Nephron (organoid): ENCODE results near the gene GABRG3.
"Not testable (repeated sequence)": the region's sequence is repeated elsewhere in the genome, so short reads cannot be mapped to it uniquely, and the experiment has no call there.

ENCODE experiments used
- H3K27ac Mint-ChIP-seq, 3 experiments: 2 replicates each; pipeline ENCODE4 v1.8.0; 2020; ENCODE audit warnings: mixed read lengths in 3 of 3, mild to moderate bottlenecking in 2 of 3, moderate library complexity in 1 of 3
- H3K27me3 Mint-ChIP-seq: 2 replicates; pipeline ENCODE4 v1.8.0; 2021; ENCODE audit warnings: low read depth, mild to moderate bottlenecking, moderate library complexity, mixed read lengths
- H3K36me3 Mint-ChIP-seq: 2 replicates; pipeline ENCODE4 v1.8.0; 2020; ENCODE audit warnings: low read depth, mixed read lengths
- H3K4me1 Mint-ChIP-seq: 2 replicates; pipeline ENCODE4 v1.8.0; 2020; ENCODE audit warnings: mixed read lengths
- H3K4me3 Mint-ChIP-seq, 3 experiments: 2 replicates each; pipeline ENCODE4 v1.8.0; 2020; ENCODE audit warnings: mild to moderate bottlenecking in 3 of 3, mixed read lengths in 3 of 3, moderate library complexity in 2 of 3
- H3K9me3 Mint-ChIP-seq: 2 replicates; pipeline ENCODE4 v1.8.0; 2020; ENCODE audit warnings: mixed read lengths
- TF ChIP-seq, protein P1 (sequence below), 3 experiments: fragments of 200-600 bp; sonication (generic); IDR thresholded peaks; one replicate each; pipeline ENCODE4 v1.5.0; 2021; ENCODE audit warnings: antibody characterized with exemption in 3 of 3; ENCODE audit not compliant: unreplicated experiment in 3 of 3

The GABRG3 gene

GRCh38 chr15:26985050-26985449 lies 14.1 kb downstream of the GABRG3 start:
- Mint-ChIP-seq H3K36me3 (no peaks in the 10 kb centered on the region), H3K27me3 (peaks cover 7% of the 10 kb centered on the region), H3K9me3 (peaks cover 12% of the 10 kb centered on the region), H3K4me1 (no peaks in the 10 kb centered on the region), H3K4me3 (no peak overlapping the region), H3K27ac (no peak overlapping the region)
- TF ChIP-seq, protein P1, sequence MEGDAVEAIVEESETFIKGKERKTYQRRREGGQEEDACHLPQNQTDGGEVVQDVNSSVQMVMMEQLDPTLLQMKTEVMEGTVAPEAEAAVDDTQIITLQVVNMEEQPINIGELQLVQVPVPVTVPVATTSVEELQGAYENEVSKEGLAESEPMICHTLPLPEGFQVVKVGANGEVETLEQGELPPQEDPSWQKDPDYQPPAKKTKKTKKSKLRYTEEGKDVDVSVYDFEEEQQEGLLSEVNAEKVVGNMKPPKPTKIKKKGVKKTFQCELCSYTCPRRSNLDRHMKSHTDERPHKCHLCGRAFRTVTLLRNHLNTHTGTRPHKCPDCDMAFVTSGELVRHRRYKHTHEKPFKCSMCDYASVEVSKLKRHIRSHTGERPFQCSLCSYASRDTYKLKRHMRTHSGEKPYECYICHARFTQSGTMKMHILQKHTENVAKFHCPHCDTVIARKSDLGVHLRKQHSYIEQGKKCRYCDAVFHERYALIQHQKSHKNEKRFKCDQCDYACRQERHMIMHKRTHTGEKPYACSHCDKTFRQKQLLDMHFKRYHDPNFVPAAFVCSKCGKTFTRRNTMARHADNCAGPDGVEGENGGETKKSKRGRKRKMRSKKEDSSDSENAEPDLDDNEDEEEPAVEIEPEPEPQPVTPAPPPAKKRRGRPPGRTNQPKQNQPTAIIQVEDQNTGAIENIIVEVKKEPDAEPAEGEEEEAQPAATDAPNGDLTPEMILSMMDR (IDR thresholded peaks at IDR 0.05; ENCODE audit: unreplicated experiment in 3 of 3), result no peak

DNA sequence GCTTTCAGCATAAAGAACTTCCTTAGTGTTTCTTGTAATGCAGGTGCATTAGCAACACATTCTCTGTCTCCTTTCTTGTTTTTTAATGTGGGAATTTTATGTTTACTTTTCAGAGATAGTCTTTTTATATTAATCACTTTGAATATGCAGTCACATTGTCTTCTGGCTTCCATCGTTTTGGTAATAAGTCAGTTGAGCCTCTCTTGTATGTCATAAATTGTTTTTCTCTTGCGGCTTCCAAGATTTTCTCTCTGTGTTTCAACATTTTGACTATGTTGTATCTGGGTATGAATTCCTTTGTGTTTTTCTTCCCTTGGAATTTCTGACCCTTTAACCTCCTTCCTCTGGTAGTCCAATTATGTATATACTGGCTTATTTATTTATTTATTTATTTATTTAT lies 25.3 kb downstream of the GABRG3 start:
- peaks cover 3% of the 10 kb centered on the region for H3K36me3 Mint-ChIP-seq
- H3K9me3 Mint-ChIP-seq, result peaks cover 51% of the 10 kb centered on the region
- no peaks in the 10 kb centered on the region for H3K4me1 Mint-ChIP-seq
- H3K4me3 Mint-ChIP-seq, result no peak overlapping the region
- H3K27me3 Mint-ChIP-seq, result no peaks in the 10 kb centered on the region
- TF ChIP-seq, protein P1 (IDR thresholded peaks at IDR 0.05; ENCODE audit: unreplicated experiment in 3 of 3), result no peak
- no peak overlapping the region for H3K27ac Mint-ChIP-seq

- not testable (repeated sequence) for H3K4me3 Mint-ChIP-seq, H3K27ac Mint-ChIP-seq, H3K27me3 Mint-ChIP-seq, H3K4me1 Mint-ChIP-seq, H3K36me3 Mint-ChIP-seq
- H3K9me3 Mint-ChIP-seq, result peaks cover 25% of the 10 kb centered on the region
Observed at GRCh38 chr15:27003003-27003402, 32.0 kb downstream of the GABRG3 start.

- not testable (repeated sequence) for H3K4me1 Mint-ChIP-seq, H3K27ac Mint-ChIP-seq, H3K27me3 Mint-ChIP-seq, H3K36me3 Mint-ChIP-seq, H3K4me3 Mint-ChIP-seq
- H3K9me3 Mint-ChIP-seq, result peaks cover 24% of the 10 kb centered on the region
Observed at GRCh38 chr15:27004226-27004625, 33.2 kb downstream of the GABRG3 start.

DNA sequence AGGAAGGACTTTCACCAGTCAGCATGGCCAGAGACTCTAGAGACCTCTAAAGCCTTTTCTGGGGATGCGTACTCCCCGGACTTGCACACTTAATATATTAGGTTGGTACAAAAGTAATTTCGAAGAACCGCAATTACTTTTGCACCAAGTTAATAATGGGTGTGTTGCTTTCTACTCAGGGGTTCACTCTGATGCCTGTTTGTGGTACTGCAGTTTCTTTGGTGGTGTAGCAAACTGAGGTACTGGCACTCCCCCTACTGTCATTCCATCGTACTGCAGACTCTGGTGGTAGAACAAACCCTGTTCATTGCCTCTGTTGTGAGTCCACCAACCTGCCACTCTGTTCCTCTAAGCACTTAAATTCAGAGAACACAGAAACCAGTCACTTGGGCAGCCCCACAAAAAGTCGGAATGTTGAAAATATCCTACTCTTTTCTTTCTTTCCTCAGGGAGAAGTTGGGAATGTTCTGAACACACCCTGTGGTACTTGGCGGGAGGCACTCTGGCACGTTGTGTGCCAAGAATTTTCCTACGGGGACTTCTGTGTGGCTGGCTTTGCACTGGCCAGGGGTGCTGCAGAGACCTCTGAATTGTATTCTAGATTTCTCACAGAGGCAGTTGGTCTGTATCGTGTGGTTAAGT lies 46.3 kb downstream of the GABRG3 start:
- no peaks in the 10 kb centered on the region for H3K4me1 Mint-ChIP-seq
- H3K27ac Mint-ChIP-seq, result no peak overlapping the region
- no peaks in the 10 kb centered on the region for H3K36me3 Mint-ChIP-seq
- H3K9me3 Mint-ChIP-seq, result no peaks in the 10 kb centered on the region
- H3K27me3 Mint-ChIP-seq, result no peaks in the 10 kb centered on the region
- H3K4me3 Mint-ChIP-seq, result no peak overlapping the region
- TF ChIP-seq, protein P1 (IDR thresholded peaks at IDR 0.05; ENCODE audit: unreplicated experiment in 3 of 3), result peak; percentile 86 to 96 (median 93)

DNA sequence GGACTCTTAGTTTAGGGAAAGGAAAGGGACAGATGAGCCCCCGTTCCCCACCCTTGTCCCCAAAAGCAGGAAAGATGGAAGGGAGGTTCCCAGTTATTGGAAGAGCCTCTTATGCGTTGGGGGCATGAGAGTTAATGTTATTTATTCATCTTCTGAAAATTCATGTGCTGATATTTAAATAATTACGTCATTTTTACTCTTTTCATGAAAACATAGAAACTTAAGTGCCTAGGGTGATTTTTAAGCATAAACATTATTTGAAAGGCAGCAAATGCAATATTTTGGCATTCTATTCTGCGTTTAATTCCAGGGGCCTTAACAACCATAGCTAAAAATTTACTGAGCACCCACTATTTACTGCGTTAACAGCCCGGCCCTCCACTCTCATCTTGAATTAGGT lies 48.7 kb downstream of the GABRG3 start:
- no peaks in the 10 kb centered on the region for H3K9me3 Mint-ChIP-seq
- H3K4me1 Mint-ChIP-seq, result no peaks in the 10 kb centered on the region
- no peaks in the 10 kb centered on the region for H3K36me3 Mint-ChIP-seq
- TF ChIP-seq, protein P1 (IDR thresholded peaks at IDR 0.05; ENCODE audit: unreplicated experiment in 3 of 3), result no peak
- H3K4me3 Mint-ChIP-seq, result no peak overlapping the region
- H3K27me3 Mint-ChIP-seq, result no peaks in the 10 kb centered on the region
- no peak overlapping the region for H3K27ac Mint-ChIP-seq

DNA sequence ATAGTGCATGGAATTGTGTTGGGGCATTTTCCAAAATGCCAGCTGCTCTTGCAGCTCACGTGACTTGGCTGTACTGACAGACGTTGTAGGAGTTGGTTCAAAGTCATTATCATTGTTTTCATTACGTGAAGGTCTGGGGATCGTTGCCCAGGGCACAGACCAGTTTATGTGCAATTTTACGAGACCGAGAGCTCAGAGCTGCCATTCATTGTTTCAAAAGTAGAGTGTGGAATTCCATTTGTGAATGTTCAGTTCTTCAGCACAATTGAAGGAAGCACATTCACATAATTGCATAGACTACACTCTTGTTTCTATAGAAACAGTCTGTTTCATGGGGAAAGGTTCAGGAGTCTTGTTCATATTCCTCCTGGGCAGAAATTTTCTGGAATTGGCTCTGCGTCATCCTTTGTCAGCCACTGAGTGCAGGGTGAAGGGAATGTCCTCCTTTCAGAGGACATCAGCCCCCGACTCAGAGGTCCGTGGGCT lies 54.5 kb downstream of the GABRG3 start:
- Mint-ChIP-seq H3K4me3 (no peak overlapping the region), H3K36me3 (no peaks in the 10 kb centered on the region), H3K27me3 (no peaks in the 10 kb centered on the region), H3K4me1 (peaks cover 18% of the 10 kb centered on the region), H3K27ac (peak overlapping the region in 1 of 3 experiments; percentile 24), H3K9me3 (no peaks in the 10 kb centered on the region)
- TF ChIP-seq, protein P1 (IDR thresholded peaks at IDR 0.05; ENCODE audit: unreplicated experiment in 3 of 3), result no peak
